HG02588 (cell line): ENCODE data around the gene UNC79.

Experiments used
- ATAC-seq: cut with Tn5 transposase; IDR thresholded peaks from one replicate; pipeline ENCODE4 v1.9.1; 2021; ENCODE audit warnings: mild to moderate bottlenecking, moderate library complexity; ENCODE audit not compliant: unreplicated experiment

UNC79 gene

GRCh38 chr14:93744876-93745275 lies 314.1 kb downstream of the UNC79 start:
- no peak for ATAC-seq

- no peak for ATAC-seq
These were observed 315.0 kb downstream of the UNC79 start for GRCh38 chr14:93745603-93746273.

GRCh38 chr14:93747102-93747501 lies 316.4 kb downstream of the UNC79 start:
- no peak for ATAC-seq

GRCh38 chr14:93747560-93747959 lies 316.8 kb downstream of the UNC79 start:
- no peak for ATAC-seq

GRCh38 chr14:93748208-93749075 lies 317.7 kb downstream of the UNC79 start:
- no peak for ATAC-seq

- ATAC-seq: no peak
These were observed 318.3 kb downstream of the UNC79 start for GRCh38 chr14:93749076-93749420.

GRCh38 chr14:93751946-93752655 lies 321.4 kb downstream of the UNC79 start:
- no peak for ATAC-seq

- no peak for ATAC-seq
These were observed 322.3 kb downstream of the UNC79 start for GRCh38 chr14:93752980-93753561.

GRCh38 chr14:93753647-93754046 lies 322.9 kb downstream of the UNC79 start:
- no peak for ATAC-seq

GRCh38 chr14:93757206-93757605 lies 326.5 kb downstream of the UNC79 start:
- ATAC-seq: no peak
